ENCODE data around the gene FANCC. TPM values are rescaled to one million over a fixed set of nuclear protein-coding genes. Genes with fewer than 3 reads are reported as not detected.

The FANCC gene
- total RNA-seq, 1 donor from 2014 or later: 18.7 TPM

DNA sequence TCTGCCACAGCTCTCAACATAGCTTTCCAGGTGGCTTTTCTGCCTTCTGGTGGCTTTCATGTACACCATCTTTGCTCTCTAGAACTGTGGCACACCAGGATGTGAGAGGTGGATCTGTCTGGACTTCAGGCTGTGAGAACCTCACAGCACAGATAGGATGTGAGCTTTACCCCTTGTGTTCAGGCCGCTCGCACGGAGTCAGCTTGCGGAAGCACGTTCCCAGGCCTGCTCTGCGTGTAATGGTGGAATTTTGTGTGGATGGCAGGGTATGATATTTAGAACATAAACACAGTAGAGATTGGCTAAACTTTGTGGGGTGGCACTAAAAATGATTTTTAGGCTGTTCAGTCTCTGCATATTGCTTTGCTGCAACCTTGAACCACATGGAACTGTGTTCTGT, 250.5 kb downstream of the FANCC start:
- intact Hi-C loops (cut with micrococcal nuclease): no loop called here
- H3K36me3 Mint-ChIP-seq (ENCODE audit: low read depth): no peaks in the 10 kb centered on the region
- H3K4me1 Mint-ChIP-seq (ENCODE audit: low read depth): no peaks in the 10 kb centered on the region
- H3K9me3 Mint-ChIP-seq: no peaks in the 10 kb centered on the region
- H3K4me3 Mint-ChIP-seq: no peak overlapping the region
- no peak for DNase-seq (ENCODE audit: low spot score)
- no peak overlapping the region for H3K27ac Mint-ChIP-seq
- H3K27me3 Mint-ChIP-seq (ENCODE audit: insufficient read depth): no peaks in the 10 kb centered on the region

DNA sequence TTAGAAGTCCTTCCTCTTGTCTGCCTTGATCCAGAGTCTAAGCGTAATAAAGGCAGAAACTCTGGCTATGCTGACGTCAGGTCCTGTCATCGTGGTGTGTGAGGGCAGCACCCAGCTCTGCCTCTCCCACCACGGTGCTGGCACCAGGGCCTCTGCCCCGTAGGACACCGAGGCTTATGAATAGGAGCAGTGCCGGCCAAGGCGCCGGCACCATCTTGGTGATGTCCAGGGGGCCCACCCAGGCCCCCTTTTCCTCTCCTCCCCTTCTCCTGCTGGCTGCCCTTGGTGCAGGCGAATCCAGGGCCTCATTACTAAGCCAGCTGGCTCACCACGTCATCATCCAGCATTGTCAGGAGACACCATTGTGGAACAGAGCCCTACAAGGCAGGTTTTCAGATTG, 252.3 kb downstream of the FANCC start:
- Mint-ChIP-seq H3K36me3 (ENCODE audit: low read depth) (no peaks in the 10 kb centered on the region), H3K4me1 (ENCODE audit: low read depth) (no peaks in the 10 kb centered on the region), H3K4me3 (no peak overlapping the region), H3K27ac (no peak overlapping the region), H3K27me3 (ENCODE audit: insufficient read depth) (no peaks in the 10 kb centered on the region), H3K9me3 (no peaks in the 10 kb centered on the region)
- DNase-seq (ENCODE audit: low spot score): no peak
- intact Hi-C loops (cut with micrococcal nuclease): no loop called here

DNA sequence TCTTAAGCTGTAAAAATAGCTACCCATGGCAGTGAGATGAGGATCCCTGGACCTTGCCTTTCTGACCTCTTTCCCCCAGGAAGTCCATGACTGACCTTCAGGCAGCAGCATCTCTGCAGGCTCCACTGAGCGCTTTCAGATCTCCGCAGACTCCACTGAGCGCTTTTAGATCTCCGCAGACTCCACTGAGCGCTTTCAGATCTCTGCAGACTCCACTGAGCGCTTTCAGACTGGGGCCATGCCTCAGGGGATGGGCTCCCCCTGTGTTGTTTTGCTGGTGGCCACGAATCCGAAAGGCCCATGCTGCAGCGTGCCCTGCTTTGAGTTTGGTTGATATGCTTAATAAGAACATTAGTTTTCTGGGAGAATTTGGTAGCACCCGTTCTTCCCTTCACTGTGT, 254.2 kb downstream of the FANCC start:
- Mint-ChIP-seq H3K36me3 (ENCODE audit: low read depth) (peaks cover 2% of the 10 kb centered on the region), H3K4me3 (no peak overlapping the region), H3K27me3 (ENCODE audit: insufficient read depth) (peaks cover 1% of the 10 kb centered on the region), H3K9me3 (no peaks in the 10 kb centered on the region), H3K4me1 (ENCODE audit: low read depth) (no peaks in the 10 kb centered on the region), H3K27ac (no peak overlapping the region)
- intact Hi-C loops (cut with micrococcal nuclease): no loop called here
- DNase-seq (ENCODE audit: low spot score): no peak

DNA sequence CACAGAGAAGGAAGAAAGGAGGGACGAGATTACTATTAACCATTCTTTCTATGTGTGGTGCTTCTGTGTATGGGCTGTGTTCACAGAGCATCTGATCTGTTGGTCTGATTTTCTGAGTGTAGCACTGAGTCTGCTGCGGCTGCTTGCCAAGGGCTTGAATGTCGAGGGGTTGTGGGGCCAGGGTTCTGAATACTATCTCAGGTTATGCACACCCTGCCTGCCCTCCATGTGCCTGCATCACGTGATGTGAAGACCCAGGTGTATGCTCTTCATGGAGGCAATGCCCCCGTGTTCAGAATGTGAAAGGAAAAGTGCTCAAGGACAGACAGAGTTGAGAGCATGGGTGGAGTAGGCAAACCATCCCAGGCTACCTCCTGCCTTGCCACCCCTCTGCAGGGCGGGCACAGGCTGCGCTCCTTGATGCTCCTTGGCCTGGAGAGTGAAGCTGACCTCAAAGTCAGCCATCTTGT, 254.9 kb downstream of the FANCC start:
- Mint-ChIP-seq H3K36me3 (ENCODE audit: low read depth) (peaks cover 2% of the 10 kb centered on the region), H3K27me3 (ENCODE audit: insufficient read depth) (peaks cover 1% of the 10 kb centered on the region), H3K27ac (no peak overlapping the region), H3K9me3 (no peaks in the 10 kb centered on the region), H3K4me3 (no peak overlapping the region), H3K4me1 (ENCODE audit: low read depth) (no peaks in the 10 kb centered on the region)
- intact Hi-C loops (cut with micrococcal nuclease): no loop called here
- no peak for DNase-seq (ENCODE audit: low spot score)

DNA sequence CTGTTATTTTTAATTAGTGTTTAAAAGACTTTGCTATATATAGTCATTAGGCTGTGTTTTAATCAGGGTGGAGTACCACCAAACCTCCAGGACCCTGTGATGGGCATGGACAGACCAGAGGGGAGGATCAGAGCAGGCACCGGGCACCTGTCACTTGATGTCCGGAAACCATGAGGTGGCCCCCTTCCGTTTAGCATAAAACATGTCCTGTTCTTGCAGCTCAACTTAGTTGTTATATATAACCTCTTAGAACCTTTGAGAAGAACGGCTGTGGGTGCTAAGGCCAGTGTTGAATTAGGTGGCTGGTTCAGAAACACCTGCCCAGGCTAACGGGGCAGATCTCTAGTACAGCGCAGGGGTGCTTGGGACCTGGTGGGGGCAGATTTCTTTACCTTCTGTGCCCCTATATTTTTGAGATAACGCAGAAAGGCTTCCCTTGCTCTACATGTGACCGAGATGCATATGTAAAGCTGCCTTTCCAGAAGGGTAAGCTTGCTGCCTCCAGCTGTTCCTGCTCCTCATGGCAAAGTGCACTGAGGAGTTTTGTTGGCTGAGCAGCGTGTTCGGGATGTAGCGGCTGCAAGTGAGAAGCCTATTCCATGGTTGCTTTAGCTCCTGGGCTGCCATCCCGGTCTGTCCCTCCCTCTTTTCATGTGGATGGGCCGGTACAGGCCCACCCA, 255.5 kb downstream of the FANCC start:
- H3K9me3 Mint-ChIP-seq: no peaks in the 10 kb centered on the region
- no peak overlapping the region for H3K27ac Mint-ChIP-seq
- intact Hi-C loops (cut with micrococcal nuclease): no loop called here
- no peak overlapping the region for H3K4me3 Mint-ChIP-seq
- peaks cover 2% of the 10 kb centered on the region for H3K36me3 Mint-ChIP-seq (ENCODE audit: low read depth)
- H3K27me3 Mint-ChIP-seq (ENCODE audit: insufficient read depth): peaks cover 1% of the 10 kb centered on the region
- no peaks in the 10 kb centered on the region for H3K4me1 Mint-ChIP-seq (ENCODE audit: low read depth)
- no peak for DNase-seq (ENCODE audit: low spot score)

DNA sequence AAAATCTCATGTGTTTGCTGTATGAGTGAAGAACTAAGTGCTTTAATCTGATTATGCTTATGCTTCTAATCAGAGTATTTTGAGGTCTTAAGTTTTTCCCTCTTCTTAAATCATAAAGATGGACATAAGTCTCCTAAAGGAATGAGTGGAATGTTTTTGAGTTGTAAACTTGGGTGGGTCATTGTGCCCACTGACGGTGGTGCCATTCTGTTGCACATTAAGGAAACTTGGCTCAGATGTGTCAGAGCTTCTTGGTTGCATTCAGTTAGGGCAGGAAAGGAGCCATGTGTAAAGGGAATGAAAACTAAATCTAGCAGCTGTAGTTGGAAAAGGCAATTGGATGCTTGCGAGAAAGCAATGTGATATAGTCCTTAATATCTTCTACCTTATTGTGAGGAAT, 256.6 kb downstream of the FANCC start:
- no peak overlapping the region for H3K27ac Mint-ChIP-seq
- no peaks in the 10 kb centered on the region for H3K9me3 Mint-ChIP-seq
- H3K27me3 Mint-ChIP-seq (ENCODE audit: insufficient read depth): peaks cover 1% of the 10 kb centered on the region
- H3K4me3 Mint-ChIP-seq: no peak overlapping the region
- intact Hi-C loops (cut with micrococcal nuclease): no loop called here
- no peak for DNase-seq (ENCODE audit: low spot score)
- peaks cover 2% of the 10 kb centered on the region for H3K36me3 Mint-ChIP-seq (ENCODE audit: low read depth)
- H3K4me1 Mint-ChIP-seq (ENCODE audit: low read depth): no peaks in the 10 kb centered on the region

DNA sequence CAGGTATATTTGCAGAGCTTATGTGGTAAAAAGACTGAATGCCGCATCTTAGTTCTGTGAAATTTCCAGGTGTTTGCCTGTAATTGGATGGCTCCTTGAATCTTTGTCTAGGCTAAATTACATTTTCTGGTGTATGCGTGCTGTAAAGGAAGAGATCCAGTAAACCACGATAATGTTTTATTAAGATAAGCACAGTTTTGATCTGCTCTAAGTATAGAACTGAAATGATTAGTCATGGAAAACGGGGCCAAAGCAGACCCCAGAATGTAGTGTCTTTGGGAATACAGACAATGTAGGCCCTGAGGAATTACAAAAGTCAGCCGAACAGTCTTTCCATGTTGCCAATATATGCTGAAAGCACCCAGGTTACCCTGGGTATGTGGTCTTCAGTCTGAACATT, 257.3 kb downstream of the FANCC start:
- Mint-ChIP-seq H3K4me1 (ENCODE audit: low read depth) (peaks cover 2% of the 10 kb centered on the region), H3K36me3 (ENCODE audit: low read depth) (peaks cover 2% of the 10 kb centered on the region), H3K4me3 (no peak overlapping the region), H3K9me3 (no peaks in the 10 kb centered on the region), H3K27ac (no peak overlapping the region), H3K27me3 (ENCODE audit: insufficient read depth) (peaks cover 4% of the 10 kb centered on the region)
- intact Hi-C loops (cut with micrococcal nuclease): no loop called here
- DNase-seq (ENCODE audit: low spot score): no peak

DNA sequence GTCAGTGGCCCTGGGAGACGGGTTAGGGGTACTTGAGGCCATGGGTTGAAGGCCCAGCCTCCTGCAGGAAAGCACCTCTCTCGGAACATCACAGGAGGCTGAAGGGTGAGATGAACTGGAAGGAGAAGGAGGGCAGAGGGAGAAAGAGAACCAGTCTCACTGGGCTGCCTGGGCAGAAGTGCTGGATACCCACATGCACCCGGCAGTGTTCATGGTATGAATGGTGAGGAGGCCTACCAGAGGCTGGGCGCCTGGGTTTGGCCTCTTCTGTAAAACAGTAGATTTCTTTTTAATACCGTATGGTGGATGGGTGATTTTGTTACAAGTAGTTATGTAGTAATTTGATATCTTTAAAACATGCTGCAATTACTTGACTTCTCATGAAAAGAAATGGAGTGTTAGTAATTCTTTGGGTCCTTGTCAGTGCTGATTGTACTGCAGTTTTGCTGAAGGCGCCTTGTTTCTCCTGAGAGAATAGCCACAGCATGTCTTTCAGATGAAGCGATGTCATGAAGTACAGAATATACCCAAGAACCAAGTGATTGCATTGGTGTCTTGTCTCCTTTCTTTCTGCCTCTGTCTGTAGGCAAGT, 258.6 kb downstream of the FANCC start:
- Mint-ChIP-seq H3K27me3 (ENCODE audit: insufficient read depth) (peaks cover 4% of the 10 kb centered on the region), H3K4me1 (ENCODE audit: low read depth) (peaks cover 6% of the 10 kb centered on the region), H3K36me3 (ENCODE audit: low read depth) (peaks cover 2% of the 10 kb centered on the region), H3K4me3 (no peak overlapping the region), H3K9me3 (no peaks in the 10 kb centered on the region), H3K27ac (no peak overlapping the region)
- no peak for DNase-seq (ENCODE audit: low spot score)
- intact Hi-C loops (cut with micrococcal nuclease): no loop called here

DNA sequence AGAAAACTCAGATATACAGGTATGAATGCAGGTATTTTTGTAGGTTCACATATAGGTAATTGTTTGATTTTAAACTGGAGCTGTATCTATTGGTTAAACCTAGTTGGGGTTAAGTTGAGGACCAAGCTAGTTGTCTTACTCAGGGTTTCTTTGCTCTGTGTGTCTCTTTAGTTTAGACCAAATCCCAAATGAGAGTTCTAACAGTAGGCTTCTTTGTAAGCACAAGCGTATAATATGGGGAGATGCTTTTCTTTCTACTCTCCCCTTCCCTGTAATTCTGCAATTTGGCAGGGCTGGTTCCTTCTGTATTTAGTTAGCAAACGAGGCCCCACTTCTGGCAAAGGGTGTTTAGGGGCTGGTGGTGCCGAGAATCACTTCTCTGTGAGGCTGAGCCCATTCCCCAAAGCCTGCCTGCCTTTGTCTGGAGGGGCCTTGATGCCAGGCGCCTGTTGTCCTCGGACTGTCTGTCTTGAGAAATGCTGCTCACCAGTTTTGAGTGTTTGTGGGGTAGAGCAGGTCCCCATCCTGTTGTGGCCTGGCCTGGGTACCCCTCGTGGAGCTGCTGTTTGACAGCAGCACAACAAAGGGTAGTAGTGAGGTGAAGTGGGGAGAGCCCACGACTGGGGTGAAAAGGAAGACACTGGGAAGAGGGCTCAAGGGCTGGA, 259.3 kb downstream of the FANCC start:
- no peak overlapping the region for H3K27ac Mint-ChIP-seq

DNA sequence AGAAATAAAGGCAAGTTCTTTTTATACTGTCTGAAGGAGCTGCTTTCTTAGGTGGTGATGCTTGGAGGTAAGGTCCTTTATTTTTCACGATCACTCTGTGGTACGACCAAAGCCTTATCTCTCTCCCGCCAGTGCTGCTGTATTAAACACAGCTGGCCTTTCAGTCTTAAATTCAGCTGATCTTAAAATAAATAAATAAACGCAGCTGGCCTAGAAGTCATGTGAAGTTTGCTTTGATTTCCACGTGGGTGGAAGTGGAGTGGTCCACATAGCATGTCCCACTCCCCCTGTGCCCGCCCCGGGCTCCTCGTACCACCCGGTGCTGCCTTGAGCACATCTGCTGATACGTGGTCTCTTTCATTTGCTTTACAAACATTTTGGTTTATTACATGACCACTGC, 260.4 kb downstream of the FANCC start:
- intact Hi-C loops (cut with micrococcal nuclease): no loop called here
- Mint-ChIP-seq H3K27me3 (ENCODE audit: insufficient read depth) (peaks cover 8% of the 10 kb centered on the region), H3K4me3 (no peak overlapping the region), H3K36me3 (ENCODE audit: low read depth) (peaks cover 2% of the 10 kb centered on the region), H3K27ac (no peak overlapping the region), H3K9me3 (no peaks in the 10 kb centered on the region), H3K4me1 (ENCODE audit: low read depth) (peaks cover 6% of the 10 kb centered on the region)
- DNase-seq (ENCODE audit: low spot score): no peak

More for the DNA sequence above, 259.3 kb downstream of the FANCC start:
- intact Hi-C loops (cut with micrococcal nuclease): no loop called here
- no peak overlapping the region for H3K4me3 Mint-ChIP-seq
- no peaks in the 10 kb centered on the region for H3K9me3 Mint-ChIP-seq
- peaks cover 6% of the 10 kb centered on the region for H3K27me3 Mint-ChIP-seq (ENCODE audit: insufficient read depth)
- H3K4me1 Mint-ChIP-seq (ENCODE audit: low read depth): peaks cover 6% of the 10 kb centered on the region
- H3K36me3 Mint-ChIP-seq (ENCODE audit: low read depth): peaks cover 2% of the 10 kb centered on the region
- no peak for DNase-seq (ENCODE audit: low spot score)

DNA sequence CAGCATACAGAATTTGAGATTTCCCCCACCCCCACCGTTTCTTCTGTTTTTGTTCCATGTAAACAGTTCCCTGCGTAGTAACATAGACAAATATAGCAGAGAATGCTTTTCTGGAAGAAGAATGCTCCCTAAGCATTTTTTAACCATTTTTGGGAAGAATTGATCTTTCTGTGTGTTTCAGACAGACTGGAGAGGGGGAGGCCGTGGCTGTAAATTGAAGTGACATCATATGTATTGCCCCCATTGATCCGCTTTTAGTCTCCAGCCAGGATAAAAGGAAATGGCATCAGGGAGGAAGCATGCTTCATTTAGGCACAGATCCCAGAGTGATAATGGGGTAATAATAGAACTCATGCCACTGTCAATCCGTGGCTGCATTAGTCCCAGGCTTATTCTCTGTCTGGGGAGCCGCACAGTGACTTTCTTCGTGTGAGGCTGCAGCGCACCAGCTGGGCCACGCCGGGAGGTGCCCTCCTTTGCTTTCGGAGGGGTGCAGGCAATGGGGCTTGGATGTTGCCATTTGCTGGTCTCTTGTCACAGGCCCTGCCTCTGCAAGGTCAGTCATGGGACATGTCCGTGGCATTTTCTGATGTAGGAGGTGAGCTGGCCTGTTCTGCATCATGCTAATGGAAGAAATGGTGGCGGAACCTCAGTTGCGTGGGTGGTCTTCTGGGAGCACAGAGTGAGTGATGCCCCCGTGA, 261.5 kb downstream of the FANCC start:
- Mint-ChIP-seq H3K9me3 (no peaks in the 10 kb centered on the region), H3K27me3 (ENCODE audit: insufficient read depth) (peaks cover 10% of the 10 kb centered on the region), H3K4me1 (ENCODE audit: low read depth) (peaks cover 6% of the 10 kb centered on the region), H3K36me3 (ENCODE audit: low read depth) (peaks cover 2% of the 10 kb centered on the region), H3K27ac (no peak overlapping the region), H3K4me3 (no peak overlapping the region)
- DNase-seq (ENCODE audit: low spot score): no peak
- intact Hi-C loops (cut with micrococcal nuclease): no loop called here

DNA sequence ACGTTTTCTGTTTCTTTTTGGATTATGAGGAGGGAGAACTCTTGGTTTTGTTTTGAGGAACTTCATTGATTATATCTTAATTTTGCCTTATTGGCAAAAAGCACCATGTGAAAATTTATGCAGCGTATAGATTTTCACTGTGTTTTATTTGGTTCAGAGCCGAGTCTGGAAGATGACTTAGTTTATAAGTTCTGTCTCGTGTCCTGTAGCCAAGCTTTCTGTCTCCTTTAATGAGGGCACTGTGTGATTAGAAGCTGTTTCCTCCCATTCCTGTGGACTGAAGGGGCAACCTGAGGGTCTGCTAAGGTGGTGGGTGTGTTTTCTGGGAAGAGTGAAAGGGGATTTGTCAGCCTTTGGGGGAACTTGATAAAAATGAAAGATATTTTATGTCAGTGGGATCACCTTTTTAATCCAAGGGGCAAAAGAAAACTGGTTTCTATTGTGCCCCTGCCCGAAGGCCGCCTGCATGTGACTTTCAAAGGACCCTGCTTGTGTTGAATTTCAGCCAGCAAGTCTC, 262.1 kb downstream of the FANCC start:
- H3K27me3 Mint-ChIP-seq (ENCODE audit: insufficient read depth): peaks cover 10% of the 10 kb centered on the region
- intact Hi-C loops (cut with micrococcal nuclease): no loop called here
- peaks cover 6% of the 10 kb centered on the region for H3K4me1 Mint-ChIP-seq (ENCODE audit: low read depth)
- no peak for DNase-seq (ENCODE audit: low spot score)
- no peaks in the 10 kb centered on the region for H3K9me3 Mint-ChIP-seq
- no peak overlapping the region for H3K27ac Mint-ChIP-seq
- peaks cover 2% of the 10 kb centered on the region for H3K36me3 Mint-ChIP-seq (ENCODE audit: low read depth)
- H3K4me3 Mint-ChIP-seq: no peak overlapping the region
